RWPE1 (cell line): ENCODE measurements around the gene METTL1.

Experiments
- CTCF ChIA-PET: fragments of 350-600 bp; sonication (Branson Sonifier 250); formaldehyde crosslinking; extraction: SDS; loops from one replicate; lab custom pipeline; 2021; lab: Yijun Ruan, JAX
- POLR2A ChIA-PET: fragments of 400-600 bp; formaldehyde crosslinking; extraction: SDS; loops from one replicate; lab custom pipeline; 2020; ENCODE audit warnings: antibody characterized with exemption; ENCODE audit not compliant: low non-redundant PET; lab: Yijun Ruan, JAX
- DNase-seq: peaks from one replicate; pipeline ENCODE4 v3.0.0; 2012; ENCODE audit warnings: low spot score
- H3K27ac ChIP-seq: fragments of 450-650 bp; 2 replicates; pipeline ENCODE4 v1.5.1; 2017
- CTCF ChIP-seq: fragments of 450-650 bp; conservative IDR thresholded peaks from 2 replicates; pipeline ENCODE4 v1.5.1; 2017; ENCODE audit warnings: low read depth, mild to moderate bottlenecking

The METTL1 gene

DNA sequence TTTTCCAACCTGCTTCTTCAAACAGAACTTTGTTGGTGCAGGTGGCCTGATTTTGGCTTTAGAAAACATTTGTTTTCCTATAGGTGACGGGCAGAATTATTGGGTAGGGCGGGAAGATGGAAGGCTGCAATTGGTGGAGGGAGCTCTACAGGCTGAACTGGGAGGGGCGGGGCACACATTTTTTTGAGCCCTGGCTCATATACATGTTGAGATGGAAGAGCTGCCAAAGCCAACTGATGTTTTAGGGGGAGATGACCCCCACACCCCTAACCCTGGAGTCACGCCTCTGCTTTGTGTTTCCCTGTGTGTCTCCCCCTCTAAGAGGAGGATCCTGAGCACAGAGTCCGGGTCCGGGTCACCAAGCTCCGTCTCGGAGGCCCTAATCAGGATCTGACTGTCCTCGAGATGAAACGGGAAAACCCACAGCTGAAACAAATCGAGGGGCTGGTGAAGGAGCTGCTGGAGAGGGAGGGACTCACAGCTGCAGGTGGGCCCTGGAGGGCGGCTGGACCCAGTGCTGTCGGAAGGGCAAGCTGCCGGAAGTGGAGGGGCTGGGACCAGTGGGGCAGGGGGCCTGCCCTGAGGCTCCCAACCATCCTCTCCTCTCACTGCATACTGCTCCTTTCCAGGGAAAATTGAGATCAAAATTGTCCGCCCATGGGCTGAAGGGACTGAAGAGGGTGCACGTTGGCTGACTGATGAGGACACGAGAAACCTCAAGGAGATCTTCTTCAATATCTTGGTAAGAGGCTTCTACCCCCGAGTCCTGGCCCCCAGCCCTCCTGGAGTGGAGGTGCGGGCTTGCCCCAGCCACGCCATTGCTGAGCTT lies 51.9 kb downstream of the METTL1 start:
- ChIA-PET POLR2A (interaction anchor here (0.5 kb wide), 1 partner anchor 62 kb away, joined by 4 read pairs; the partner anchor contains the start of gene TSFM), CTCF (interaction anchor here (0.6 kb wide), 1 partner anchor 116 kb away, joined by 4 read pairs; no protein-coding TSS in a partner anchor)
- no peak for DNase-seq
- H3K27ac ChIP-seq = no peak overlapping the region
- TF ChIP-seq CTCF = no peak

DNA sequence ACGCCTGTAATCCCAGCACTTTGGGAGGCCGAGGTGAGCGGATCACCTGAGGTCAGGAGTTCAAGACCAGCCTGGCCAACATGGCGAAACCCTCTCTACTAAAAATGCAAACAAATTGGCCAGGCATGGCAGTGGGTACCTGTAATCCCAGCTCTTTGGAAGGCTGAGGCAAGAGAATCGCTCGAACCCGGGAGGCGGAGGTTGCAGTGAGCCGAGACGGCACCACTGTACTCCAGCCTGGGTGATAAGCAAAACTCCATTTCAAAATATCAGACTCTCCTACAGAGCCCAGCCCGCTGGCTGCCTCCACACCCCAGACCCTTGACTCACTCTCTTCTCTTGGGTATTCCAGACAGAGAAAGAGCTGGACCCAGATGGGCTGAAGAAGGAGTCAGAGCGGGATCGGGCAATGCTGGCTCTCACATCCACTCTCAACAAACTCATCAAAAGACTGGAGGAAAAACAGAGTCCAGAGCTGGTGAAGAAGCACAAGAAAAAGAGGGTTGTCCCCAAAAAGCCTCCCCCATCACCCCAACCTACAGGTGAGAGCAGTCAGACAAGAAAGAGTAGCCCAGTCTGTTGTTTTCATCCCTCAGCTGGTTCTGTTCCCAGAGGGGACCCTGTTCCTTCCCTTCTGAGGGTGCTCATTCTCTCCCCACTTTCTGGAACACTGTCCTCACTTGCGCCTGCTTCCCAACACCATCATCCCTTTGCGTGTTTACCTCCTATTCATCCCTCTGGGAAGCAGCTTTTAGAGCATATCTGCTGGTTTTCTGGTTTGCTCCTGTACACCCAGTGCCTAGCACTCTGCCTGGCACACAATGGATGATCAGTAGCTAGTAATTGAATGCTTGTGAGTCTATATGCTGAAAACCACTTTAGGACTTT lies 53.0 kb downstream of the METTL1 start:
- CTCF ChIA-PET = interaction anchor here (0.6 kb wide), 1 partner anchor 21 kb away, joined by 3 read pairs; no protein-coding TSS in a partner anchor
- TF ChIP-seq CTCF = no peak
- no peak overlapping the region for H3K27ac ChIP-seq
- DNase-seq = no peak
- POLR2A ChIA-PET = interaction anchor here (0.5 kb wide), 1 partner anchor 64 kb away, joined by 4 read pairs; the partner anchor contains the start of gene TSFM
